NCI-H146 (cell line): ENCODE results near the gene EFEMP2.

Experiments
- DNase-seq: peaks from one replicate; lab custom pipeline; 2025; lab: John Stamatoyannopoulos, UW

EFEMP2 gene

GRCh38 chr11:65872586-65873317 lies at the start of gene EFEMP2:
Gene EFEMP2, minus strand, starts transcription at chr11:65872800. Its CDS starts 446 bp downstream, at chr11:65872354.
- peak; percentile 30 for DNase-seq

DNA sequence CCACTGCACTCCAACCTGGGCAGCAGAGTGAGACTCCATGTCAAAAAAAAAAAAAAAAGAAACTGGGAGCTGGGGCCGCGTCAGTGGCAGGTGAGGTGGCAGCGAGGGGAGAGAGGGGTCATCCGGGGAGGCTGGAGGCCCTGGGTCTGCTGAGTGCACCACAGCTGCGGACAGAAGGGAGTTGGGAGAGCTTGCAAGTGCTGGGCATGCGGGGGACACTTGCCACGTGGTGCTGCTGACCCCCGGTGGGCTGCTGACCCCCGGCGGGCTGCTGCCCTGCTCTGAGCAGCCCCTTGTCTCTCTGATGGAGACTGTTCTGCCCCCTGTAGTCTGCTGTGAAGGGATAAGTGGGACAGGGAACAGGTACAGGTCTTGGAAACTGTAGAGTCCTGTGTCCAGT lies 49.3 kb upstream of the EFEMP2 start:
- no peak for DNase-seq

- DNase-seq, result no peak
Observed at GRCh38 chr11:65921033-65921555, 48.5 kb upstream of the EFEMP2 start.

GRCh38 chr11:65920372-65920802 lies 47.8 kb upstream of the EFEMP2 start:
- no peak for DNase-seq

DNA sequence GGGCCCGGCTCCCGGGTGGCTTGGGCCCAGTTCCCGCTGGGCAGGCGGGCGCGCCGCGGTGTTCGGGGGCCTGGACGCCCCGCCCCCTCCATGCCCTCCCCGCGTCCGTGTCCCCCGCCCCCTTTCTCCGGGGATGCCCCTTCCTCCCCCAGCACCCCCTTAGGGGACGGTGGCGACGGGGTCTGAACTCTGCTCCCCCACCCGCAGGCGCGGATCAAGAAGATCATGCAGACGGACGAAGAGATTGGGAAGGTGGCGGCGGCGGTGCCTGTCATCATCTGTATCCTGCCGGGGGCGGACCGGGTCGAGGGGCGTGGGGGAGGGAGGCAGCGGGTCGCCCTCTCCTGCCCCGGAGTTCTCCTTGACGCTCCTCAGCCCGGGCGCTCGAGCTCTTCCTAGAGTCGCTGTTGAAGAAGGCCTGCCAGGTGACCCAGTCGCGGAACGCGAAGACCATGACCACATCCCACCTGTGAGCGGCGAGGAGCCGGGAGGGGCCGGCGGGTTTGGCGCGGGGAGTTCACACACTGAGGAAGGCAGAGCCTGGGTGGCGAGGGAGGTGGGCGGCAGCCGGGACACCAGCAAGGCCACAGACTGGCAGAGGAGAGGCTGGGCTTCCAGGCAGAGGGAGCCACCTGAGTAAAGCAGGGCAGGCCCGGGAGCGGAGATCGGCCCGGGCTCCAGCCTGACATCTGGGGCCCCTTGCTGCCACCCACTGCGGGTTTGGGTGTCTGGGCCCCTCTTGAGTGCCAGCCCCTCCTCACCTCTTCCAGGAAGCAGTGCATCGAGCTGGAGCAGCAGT lies 47.2 kb upstream of the EFEMP2 start:
- DNase-seq, result peak; percentile 54

DNA sequence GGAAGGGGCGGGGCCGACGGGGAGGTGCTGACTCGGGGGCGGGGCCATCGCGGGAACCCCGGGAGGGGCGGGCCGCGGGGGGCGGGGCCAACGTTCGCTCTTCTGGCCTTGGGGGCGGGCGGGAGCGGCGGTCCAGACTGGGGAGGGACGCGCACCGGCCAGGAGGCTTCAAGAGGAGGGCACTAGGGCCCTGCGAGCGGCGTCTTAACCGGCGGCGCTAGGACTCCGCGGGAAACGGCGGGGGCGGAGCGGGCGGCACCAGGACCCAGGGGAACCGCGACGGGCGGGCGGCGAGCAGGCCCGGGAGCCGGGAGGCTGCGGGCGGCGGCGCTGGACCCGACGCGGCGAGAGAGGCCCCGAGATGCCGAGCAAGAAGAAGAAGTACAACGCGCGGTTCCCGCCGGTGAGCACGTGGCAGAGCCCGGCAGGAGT lies 46.6 kb upstream of the EFEMP2 start, which contains the start of gene DRAP1:
DRAP1 (plus strand) TSS at position 286 of the 432 bp plus-strand sequence; CDS start at position 362, 76 bp downstream.
- peak; percentile 99 for DNase-seq

DNA sequence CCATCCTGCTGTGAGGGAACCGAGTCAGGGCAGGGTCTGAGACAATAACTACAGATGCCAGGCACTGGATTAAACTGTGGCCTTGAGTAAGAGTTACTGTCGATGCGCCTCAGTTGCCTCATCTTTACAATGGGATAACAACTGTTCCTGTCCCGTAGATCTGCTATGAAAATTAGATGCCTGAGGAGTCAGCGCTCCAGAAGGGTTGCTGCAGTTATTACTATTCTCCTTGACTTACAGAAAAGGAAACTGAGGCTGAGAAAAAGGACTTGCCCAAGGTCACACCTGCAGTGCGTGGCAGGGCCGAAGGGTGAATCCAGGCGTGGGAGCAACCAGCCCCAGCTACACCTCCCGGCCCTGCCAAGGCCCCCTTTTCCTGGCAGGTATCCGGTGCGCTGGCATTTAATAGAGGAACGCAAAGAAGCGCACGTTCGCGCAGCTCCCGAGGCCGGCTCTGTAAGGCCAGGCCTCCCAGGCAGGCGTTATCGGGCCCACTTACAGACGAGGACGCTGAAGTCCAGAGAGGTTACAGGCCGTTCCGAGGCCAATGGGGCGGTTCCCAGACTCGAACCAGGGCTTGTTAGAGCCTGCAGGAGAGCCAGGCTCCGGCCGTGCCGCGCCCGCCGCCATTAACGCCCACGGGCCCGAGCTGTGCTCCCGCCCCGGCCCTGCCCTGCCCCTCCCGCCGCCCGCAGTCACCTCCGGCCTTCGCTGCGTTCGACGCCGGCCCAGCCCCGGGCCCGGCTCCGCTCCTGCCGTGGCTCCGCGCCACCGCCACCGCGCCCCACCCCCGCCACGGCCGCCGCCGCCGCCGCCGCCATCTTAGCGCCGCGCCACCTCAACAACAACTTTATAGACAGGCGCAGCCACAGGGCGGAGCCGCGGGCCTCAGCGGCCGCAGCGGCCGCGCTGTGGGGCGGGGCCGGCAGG lies 45.9 kb upstream of the EFEMP2 start, which contains the start of gene C11orf68:
C11orf68 (minus strand) TSS at position 852 of the 930 bp plus-strand sequence; CDS start at position 821, 31 bp downstream.
- DNase-seq, result peak; percentile 48

DNA sequence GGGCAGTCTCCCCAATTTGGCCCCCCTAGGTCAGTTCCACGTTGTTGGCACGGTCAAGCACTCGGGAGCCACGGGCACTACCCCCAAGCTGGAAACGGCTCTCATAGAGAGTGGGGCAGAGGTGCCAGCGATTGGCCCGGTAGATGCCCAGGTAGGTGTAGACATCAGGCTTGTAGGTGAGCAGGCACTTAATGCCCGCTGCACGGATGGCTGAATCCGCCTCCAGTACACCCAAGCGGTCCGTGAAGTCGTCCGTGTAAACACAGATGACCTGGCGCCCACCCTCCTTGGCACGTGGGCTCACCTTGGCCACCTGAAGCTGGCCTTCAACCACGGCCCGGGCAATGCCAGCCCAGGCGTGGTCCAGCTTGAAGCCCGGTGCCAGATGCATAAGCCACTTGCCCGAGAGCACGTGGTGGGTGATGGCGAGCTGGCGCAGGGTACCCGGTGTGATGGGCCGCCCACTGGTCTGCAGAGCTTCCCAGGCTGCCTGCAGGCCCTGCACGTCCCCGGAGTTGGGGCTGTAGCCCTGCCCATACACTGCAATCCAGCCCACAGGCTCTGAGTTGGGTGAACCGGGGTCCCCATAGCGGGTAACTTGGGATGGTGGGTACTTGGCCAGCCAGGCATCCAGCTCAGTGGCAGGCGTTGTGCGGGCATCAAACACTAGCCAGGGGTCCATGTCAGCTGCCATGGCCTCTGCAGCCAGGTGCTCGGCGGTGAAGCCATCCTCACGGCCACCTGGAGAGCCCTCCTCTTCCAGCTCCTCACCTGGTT lies 45.0 kb upstream of the EFEMP2 start:
- DNase-seq, result no peak

DNA sequence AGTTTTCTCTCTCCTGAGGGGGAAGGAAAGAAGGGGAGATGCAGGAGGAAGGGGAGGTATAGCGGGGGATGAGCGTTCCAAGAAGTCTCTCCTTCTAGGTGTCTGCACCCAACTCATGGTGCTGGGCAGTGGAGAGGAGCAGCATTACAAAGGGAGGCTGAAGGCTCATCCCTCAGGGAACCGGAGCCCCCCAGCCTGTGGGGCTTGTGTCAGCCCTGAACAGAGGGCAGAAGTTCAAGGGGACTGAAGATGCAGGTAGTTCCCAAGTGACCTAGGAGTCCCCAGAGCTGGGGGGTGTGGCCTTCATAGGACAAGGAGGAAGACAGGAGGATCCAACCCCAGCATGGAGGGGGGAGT lies 44.5 kb upstream of the EFEMP2 start:
- no peak for DNase-seq

DNA sequence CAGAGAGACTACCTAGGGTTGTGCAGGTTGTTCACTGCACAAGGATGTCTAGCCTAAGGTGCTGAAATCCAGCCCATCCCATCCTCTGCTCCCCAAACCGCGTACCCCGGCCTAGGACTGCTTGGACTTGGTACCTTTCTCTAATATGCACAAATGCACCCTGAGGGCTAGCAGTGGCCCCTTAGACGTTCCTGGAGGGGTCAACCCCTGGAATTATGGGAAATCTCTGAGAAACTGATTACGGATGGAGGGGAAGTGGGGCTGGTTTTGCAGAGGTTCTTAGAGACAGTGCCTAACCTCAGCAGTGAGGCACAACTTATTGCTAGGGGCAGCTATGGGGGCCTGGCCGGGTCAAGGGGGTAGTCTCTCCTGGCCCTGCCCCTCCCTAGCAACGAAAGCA lies 43.8 kb upstream of the EFEMP2 start:
- DNase-seq, result no peak

GRCh38 chr11:65915821-65916251 lies 43.2 kb upstream of the EFEMP2 start:
- no peak for DNase-seq

DNA sequence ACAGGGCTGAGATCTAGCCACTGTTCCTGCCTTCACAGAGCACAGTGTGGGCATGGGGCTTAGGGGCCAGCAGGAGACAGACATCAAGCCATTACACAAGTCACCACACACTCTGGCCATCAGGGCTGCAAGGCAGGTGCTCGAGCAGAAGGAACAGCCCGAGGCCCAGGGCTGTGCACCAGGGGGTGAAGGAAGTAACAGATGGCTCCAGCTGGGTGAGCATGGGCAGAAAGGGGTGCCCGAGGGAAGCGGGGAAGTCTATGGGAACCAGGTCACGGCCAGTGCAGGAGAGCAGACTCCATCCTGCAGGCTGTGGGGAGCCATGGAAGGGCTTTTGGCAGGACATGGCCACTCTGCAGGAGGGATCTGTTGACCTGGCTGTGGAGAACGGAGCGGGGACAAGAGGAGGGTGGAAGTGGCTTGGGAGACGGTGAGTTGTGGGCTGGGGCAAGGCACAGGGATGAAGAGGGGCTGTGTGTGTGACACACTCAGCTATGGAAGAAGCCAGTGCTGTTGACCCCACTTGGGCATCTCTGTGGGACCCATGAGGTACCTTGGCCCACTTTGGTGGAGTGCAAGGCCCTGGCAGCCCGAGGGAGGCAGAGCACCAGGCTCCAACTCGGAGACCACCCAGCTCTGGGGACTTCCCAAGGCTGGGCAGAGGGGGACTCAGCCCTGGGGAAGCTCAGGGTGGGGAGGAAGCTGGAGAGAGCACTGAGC lies 42.7 kb upstream of the EFEMP2 start:
- DNase-seq, result no peak

GRCh38 chr11:65912845-65913244 lies 40.2 kb upstream of the EFEMP2 start:
- no peak for DNase-seq

GRCh38 chr11:65911682-65912568 lies 39.3 kb upstream of the EFEMP2 start:
- peak; percentile 55 for DNase-seq

DNA sequence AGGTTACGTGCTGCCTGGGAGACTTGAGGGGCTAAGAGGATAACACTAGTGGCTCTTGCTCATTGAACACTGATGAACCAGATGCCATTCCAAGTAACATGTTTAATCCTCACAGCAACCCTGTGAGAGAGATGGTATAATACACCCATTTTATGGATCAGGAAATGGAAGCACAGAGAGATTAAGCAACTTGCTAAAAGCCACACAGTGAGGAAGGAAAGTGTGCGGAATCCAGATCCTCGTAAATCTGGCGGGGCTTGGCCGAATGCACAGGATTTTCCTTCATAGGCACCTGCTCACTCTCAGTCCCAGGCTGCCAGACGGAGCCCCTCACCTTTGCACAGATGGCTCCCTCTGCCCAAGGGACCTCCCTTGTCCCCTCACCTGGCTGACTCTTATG lies 35.3 kb upstream of the EFEMP2 start:
- DNase-seq, result no peak

DNA sequence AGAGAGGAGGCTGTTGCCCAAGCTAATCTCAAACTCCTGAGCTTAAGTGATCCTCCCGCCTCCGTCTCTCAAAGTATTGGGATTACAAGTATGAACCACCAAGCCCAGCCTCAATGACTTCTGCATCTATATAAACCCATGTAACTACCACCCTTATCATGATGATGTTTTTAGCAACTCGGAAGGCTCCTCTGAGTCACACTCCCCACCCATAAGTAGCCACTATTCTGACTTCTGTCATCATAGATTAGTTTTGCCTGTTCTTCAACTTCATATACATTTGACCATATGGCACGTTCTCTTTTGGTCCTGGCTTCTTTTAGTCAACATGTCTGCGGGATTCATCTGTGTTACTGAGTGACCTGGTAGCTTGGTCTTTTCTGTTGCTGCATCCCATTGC lies 34.0 kb upstream of the EFEMP2 start:
- DNase-seq, result no peak

- DNase-seq, result no peak
Observed at GRCh38 chr11:65903715-65904114, 31.1 kb upstream of the EFEMP2 start.

GRCh38 chr11:65903068-65903481 lies 30.5 kb upstream of the EFEMP2 start:
- DNase-seq, result no peak

DNA sequence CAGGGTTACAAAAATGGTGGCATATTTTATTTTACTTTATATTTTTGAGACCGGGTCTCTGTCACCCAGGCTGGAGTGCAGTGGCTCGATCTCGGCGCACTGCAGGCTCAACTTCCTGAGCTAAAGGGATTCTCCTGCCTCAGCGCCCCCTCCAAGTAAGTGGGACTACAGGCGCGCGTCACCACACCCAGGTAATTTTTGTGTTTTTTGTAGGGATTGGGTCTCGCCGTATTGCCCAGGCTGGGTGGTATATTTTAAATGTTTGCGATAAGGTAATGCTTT lies 28.2 kb upstream of the EFEMP2 start:
- DNase-seq, result no peak
